ENCODE results near the gene TMEM181. TPM values are rescaled to one million over a fixed set of nuclear protein-coding genes. Genes with fewer than 3 reads are reported as not detected.
"Not testable (repeated sequence)": the region's sequence is repeated elsewhere in the genome, so short reads cannot be mapped to it uniquely, and the experiment has no call there.

The TMEM181 gene
- polyA plus RNA-seq, 3 donors = 18.2 to 22.3 (median 21.5) TPM

GRCh38 chr6:158655569-158656450 lies 95.9 kb downstream of the TMEM181 start:
- DNase-seq = no peak

- DNase-seq = not testable (repeated sequence)
Observed at GRCh38 chr6:158656986-158657385, 97.1 kb downstream of the TMEM181 start.

GRCh38 chr6:158660333-158660754 lies 100.5 kb downstream of the TMEM181 start:
- DNase-seq = no peak

- no peak for DNase-seq
Observed at GRCh38 chr6:158661156-158661685, 101.3 kb downstream of the TMEM181 start.

- no peak for DNase-seq
Observed at GRCh38 chr6:158662607-158662953, 102.7 kb downstream of the TMEM181 start.

- DNase-seq = no peak
Observed at GRCh38 chr6:158662954-158663624, 103.2 kb downstream of the TMEM181 start.

- DNase-seq = no peak
Observed at GRCh38 chr6:158663625-158664165, 103.8 kb downstream of the TMEM181 start.

GRCh38 chr6:158665332-158665731 lies 105.4 kb downstream of the TMEM181 start:
- no peak for DNase-seq

- DNase-seq = no peak
Observed at GRCh38 chr6:158666628-158667359, 106.9 kb downstream of the TMEM181 start.

GRCh38 chr6:158667360-158667981 lies 107.6 kb downstream of the TMEM181 start:
- no peak for DNase-seq

GRCh38 chr6:158668707-158669103 lies 108.8 kb downstream of the TMEM181 start:
- no peak for DNase-seq

- no peak for DNase-seq
Observed at GRCh38 chr6:158669145-158670035, 109.5 kb downstream of the TMEM181 start.

- DNase-seq = not testable (repeated sequence)
Observed at GRCh38 chr6:158672119-158672518, 112.2 kb downstream of the TMEM181 start.

GRCh38 chr6:158672726-158673125 lies 112.8 kb downstream of the TMEM181 start:
- no peak for DNase-seq

- DNase-seq = no peak
Observed at GRCh38 chr6:158674342-158675131, 114.6 kb downstream of the TMEM181 start.

GRCh38 chr6:158677094-158677493 lies 117.2 kb downstream of the TMEM181 start:
- not testable (repeated sequence) for DNase-seq

GRCh38 chr6:158677906-158678578 lies 118.2 kb downstream of the TMEM181 start:
- no peak for DNase-seq

GRCh38 chr6:158680015-158680414 lies 120.1 kb downstream of the TMEM181 start:
- no peak for DNase-seq

- no peak for DNase-seq
Observed at GRCh38 chr6:158680481-158680880, 120.6 kb downstream of the TMEM181 start.
